NCI-H446 treated with DMSO at 0.1 percent for 48 hours (cell line): ENCODE measurements around the gene MIGA2.
A peak's percentile ranks its signal among the peaks of the same experiment; 100 is the strongest.
"Not testable (repeated sequence)": the region's sequence is repeated elsewhere in the genome, so short reads cannot be mapped to it uniquely, and the experiment has no call there.

Source experiments
- DNase-seq: peaks from one replicate; lab custom pipeline; 2025; lab: John Stamatoyannopoulos, UW

The MIGA2 gene

DNA sequence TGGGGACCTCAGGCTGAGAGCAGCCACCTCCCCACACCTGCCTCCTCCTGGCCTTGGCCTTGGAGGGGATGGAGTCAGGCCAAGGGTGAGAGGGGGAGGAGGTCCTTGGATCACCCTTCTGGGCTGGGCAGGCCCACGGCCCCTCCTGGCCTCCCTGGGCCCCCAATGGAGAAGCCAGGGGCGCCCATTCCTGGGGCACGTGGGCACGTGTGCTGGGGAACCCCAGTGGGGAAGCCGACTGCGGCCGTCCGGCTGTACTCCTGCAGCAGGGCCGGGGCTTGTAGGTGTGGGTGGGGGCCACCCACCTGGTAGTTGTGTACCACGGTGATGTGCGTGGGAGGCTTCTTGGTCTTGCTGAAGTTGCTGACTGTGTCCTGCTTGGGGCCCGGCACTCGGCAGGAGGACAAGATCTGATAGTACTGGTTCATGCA is 65.7 kb downstream of the MIGA2 start:
- no peak for DNase-seq

DNA sequence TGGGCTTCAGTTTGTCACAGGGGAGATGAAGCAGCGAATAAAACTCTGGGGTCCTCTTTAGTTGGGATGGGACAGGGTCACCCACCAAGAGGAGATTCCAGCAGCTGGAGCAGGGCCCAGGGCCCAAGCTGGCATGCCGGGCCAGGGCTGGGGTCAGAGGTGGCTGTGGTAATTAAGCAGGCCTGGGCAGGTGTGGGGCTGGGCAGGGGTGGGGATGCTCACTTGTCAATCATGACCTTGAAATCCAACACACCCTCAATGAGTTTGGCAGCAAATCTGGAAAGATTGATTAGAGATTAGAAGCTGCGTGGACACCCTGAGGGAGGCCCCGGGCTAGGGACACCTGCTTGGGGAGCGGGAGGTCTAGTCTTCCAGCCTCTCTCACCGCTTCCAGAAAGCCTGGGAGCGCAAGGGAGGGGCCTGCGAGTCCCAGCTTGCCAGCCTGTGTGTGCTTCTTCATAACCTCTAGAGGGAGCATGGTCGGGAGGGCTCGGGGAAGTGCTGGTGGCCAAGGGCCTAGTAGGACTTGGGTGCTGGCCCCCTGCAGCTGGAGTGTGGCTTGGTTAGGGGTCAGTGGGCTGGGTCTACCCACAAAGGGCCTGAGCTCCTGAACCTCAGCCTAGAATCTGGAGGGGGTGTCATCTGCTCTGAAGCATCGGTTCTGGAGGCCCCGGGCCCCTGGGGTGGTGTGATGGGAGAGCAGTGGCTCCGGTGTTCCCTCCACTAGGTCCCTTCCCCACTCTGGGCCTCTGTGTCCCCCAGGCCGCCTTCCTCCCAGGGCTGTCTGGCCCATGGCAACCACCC is 66.6 kb downstream of the MIGA2 start:
- DNase-seq, result no peak

DNA sequence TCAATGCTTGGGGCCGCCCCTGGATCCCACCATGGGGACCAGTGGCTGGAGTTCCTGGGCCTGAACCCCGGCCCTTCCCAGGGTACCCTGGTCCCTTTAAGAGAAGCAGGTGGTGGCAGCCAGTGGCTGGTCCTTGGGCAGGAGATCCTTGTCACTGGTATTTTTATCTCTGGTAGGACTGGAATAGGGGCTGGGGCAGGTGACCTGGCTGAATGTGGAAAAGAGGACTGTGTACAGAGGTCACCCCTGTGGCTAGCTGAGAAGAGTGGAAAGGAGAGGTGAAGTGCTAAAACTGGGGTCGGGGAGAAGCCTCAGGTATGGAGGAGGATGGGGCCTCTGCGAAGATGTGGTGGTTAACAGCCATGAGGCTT is 67.2 kb downstream of the MIGA2 start:
- no peak for DNase-seq

DNA sequence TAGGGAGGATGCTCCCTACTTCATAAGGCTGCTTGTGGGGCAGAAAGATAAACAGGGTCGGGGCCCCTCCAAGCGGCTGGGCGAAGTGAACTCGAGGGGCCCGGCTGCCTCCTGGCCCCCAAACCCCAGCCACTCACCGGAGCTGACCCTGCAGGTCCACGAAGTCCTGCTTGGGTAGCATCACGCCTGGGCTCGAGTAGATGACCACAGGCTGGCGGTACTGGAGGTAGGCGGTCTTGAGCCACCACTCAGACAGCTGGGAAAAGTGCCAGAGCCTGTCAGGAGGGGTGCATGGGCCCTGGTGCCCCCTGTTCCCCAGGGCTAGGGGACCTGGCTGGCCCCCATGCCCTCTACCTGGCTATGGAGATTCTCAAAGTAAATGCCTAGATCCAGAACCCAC is 67.6 kb downstream of the MIGA2 start:
- DNase-seq, result no peak

DNA sequence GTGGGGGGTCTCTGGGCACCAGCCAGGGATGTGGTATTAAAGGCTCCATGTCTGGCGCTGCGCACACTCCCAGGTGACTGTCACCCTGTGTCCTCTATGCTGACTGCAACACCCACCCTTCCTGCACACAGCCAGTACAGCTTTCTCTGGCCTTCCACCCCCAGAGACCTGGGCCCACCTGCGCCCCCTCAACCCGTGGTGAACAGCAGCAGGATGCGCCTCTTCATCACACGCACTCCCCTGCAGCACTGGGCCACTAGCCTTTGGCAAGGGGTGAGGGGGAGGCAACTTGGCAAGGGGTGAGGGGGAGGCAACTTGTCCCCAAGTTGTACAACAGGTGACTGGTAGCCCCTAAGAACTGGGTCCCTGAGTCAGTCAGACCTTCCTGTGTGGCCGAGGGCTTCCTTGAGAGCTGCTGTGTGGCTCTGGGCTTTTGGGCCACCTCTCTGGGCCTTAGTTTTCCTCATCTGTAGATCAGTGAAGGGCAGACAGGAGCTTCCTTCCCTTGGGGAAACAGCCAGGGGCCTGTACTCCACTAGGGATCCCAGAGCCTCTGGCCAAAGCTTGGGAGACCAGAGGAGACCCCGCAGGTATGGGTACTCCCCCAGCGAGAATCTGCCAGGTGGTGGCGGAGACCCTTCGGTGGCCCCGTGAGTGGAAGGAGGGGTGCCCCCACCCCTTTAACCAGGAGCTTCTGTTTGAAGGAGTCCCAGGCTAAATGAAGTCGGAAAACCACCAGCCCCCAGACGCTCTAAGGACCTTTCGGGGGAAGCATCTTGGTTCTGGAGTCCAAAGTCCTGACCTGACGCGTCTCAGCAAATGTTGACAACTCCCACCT is 69.7 kb downstream of the MIGA2 start:
- no peak for DNase-seq

DNA sequence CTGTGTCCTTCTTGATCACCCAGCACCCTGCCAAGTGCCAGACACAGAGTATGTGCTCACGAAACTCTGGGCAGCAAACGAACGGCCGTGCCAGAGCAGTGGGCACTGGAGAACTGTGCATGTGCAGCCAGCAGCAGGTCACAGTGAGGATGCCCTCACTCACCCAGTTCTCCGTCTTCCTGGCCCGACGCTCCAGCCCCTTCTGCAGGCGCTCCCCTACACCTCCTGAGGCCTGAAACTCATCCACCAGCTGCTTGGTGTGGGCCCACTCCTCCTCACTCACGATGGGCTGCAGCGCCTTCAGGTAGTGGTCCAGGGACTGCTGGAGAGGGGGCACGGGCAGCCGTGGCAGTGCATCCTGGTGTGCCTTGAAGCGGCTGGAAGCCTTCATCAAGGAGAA is 71.2 kb downstream of the MIGA2 start:
- DNase-seq, result no peak

- no peak for DNase-seq
Measured at GRCh38 chr9:129108083-129108804, 71.8 kb downstream of the MIGA2 start.

DNA sequence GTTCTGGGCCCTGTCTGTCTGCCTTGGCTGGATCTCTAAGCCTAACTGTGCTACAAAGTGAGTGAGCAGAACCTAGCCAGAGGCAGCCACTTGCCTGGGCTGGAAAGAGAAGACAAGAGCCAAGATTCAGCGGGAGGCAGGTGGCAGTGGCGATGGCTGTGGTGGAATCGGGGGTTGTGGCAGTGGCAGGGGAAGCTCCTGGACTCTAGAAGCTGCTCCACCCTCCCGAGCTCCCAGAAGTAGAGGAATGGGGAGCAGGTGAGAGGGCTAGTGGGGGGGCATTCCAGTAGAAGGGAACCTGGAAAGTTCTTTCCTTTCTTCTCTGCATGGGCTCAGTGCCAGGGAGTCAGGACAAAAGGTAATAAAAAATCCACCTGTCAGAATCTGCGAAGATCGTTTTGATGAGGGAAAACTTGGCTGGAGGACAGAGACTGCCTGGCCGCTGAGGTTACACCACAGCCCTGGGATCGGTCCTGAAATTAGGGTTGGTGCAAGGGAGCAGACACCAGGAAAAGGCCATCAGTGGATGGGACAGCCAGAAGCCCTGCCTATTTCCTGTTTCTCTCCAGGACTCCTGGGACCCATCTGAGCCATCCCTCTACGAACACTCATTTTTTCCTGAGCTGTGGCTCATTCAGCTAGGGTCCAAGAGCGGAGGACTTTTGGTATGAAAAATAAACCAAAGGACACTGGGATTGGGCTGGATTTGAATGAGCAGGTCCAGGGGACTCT is 72.5 kb downstream of the MIGA2 start:
- DNase-seq, result no peak

GRCh38 chr9:129109537-129109903 is 73.1 kb downstream of the MIGA2 start:
- no peak for DNase-seq

GRCh38 chr9:129109952-129110739 is 73.7 kb downstream of the MIGA2 start:
- no peak for DNase-seq

- DNase-seq, result peak; percentile 67
Measured at GRCh38 chr9:129110740-129111527, 74.5 kb downstream of the MIGA2 start, which contains the start of the genes CRAT and PTPA. Gene CRAT (minus strand): TSS chr9:129110793. CDS start chr9:129110509, 284 bp downstream. Gene PTPA (plus strand): TSS chr9:129111415. CDS start chr9:129111601, 186 bp downstream.

DNA sequence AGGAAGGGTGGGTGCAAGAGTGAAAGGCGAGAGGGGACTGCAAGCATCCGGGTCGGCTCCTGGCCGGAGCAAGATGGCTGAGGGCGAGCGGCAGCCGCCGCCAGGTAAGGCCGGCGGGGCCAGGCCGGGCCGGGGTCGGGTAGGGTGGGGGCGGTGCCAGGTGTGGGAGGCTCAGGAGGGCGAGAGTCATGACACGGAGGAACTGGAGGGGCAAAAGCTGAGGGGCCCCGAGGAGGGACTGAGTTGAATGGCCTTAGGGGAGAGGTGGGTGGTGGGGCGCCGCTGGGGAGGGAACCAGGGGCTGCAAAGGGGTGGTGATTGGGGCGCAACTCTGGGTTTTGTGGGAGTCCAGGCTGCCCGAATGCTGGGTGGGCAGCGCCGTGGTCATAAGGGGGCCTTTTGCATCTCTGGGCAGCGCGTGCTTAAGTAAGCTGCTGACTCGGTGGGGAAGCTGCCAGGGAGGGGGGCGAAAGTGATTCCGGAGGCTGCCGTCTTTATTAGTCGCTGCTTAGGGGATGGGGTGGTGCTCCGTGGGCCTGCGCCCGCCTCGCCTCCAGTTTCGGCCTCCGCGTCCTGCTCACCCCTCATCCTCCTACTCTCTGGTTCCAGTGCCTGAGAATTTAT is 75.2 kb downstream of the MIGA2 start:
- no peak for DNase-seq

GRCh38 chr9:129112526-129112925 is 76.1 kb downstream of the MIGA2 start:
- not testable (repeated sequence) for DNase-seq

DNA sequence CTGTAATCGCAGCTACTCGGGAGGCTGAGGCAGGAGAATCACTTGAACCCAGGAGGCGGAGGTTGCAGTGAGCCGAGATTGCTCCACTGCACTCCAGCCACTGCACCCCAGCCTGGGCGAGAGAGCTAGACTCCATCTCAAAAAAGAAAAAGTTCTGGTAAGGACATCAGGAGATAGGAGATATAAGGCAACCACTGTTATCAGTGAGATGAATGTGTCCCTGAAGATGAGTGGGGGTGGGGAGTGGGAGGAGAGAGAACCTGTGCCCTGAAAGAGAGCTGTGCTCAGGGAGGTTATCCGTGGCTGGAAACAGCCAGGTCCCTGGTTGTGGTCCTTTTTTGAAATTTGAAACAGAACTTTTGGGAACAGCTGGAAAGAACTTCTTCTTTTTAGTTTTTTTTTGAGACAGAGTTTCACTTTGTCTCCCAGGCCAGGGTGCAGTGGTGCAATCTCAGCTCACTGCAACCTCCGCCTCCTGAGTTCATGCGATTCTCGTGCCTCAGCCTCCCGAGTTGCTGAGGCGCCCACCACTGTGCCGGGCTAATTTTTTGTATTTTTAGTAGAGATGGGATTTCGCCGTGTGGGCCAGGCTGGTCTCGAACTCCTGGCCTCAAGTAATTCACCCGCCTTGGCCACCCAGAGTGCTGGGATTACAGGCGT is 77.3 kb downstream of the MIGA2 start:
- DNase-seq, result no peak

GRCh38 chr9:129118799-129119198 is 82.4 kb downstream of the MIGA2 start:
- no peak for DNase-seq

DNA sequence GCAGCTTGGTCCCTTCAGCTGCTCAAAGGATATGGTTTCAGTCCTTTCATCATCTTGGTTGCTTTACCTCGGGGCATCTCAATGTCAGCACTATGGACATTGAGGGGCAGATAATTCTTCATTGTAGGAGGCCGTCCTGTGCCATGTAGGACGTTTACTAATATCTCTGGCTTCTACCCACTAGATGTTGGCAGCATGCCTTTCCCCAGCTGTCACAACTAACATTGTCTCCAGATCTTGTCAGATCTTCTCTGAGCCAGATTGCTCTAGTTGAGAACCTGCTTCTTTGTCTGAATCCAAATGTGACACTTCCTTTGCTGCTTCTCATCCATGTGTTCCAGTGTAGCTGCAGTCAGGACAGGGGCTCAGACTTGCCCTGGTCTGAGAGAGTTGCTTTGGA is 85.1 kb downstream of the MIGA2 start:
- DNase-seq, result no peak
